ENCODE measurements around the gene NKD2.
"Not testable (repeated sequence)": the region's sequence is repeated elsewhere in the genome, so short reads cannot be mapped to it uniquely, and the experiment has no call there.

NKD2 gene

GRCh38 chr5:979100-979817 lies 29.3 kb upstream of the NKD2 start:
- no peak for DNase-seq

GRCh38 chr5:980001-980588 lies 28.5 kb upstream of the NKD2 start:
- DNase-seq = no peak

- DNase-seq = no peak
Measured at GRCh38 chr5:980966-981365, 27.6 kb upstream of the NKD2 start.

GRCh38 chr5:981456-981855 lies 27.1 kb upstream of the NKD2 start:
- no peak for DNase-seq

GRCh38 chr5:982377-983237 lies 26.0 kb upstream of the NKD2 start:
- DNase-seq = no peak

GRCh38 chr5:983238-983524 lies 25.4 kb upstream of the NKD2 start:
- no peak for DNase-seq

GRCh38 chr5:983568-983967 lies 25.0 kb upstream of the NKD2 start:
- DNase-seq = no peak

- DNase-seq = no peak
Measured at GRCh38 chr5:984774-985173, 23.8 kb upstream of the NKD2 start.

GRCh38 chr5:987761-988160 lies 20.8 kb upstream of the NKD2 start:
- DNase-seq = no peak

- DNase-seq = no peak
Measured at GRCh38 chr5:988322-988721, 20.3 kb upstream of the NKD2 start.

- DNase-seq = no peak
Measured at GRCh38 chr5:989961-990530, 18.6 kb upstream of the NKD2 start.

- DNase-seq = no peak
Measured at GRCh38 chr5:991472-992267, 16.9 kb upstream of the NKD2 start.

- DNase-seq = no peak
Measured at GRCh38 chr5:994272-994607, 14.4 kb upstream of the NKD2 start.

- DNase-seq = no peak
Measured at GRCh38 chr5:994821-995220, 13.8 kb upstream of the NKD2 start.

GRCh38 chr5:995318-995717 lies 13.3 kb upstream of the NKD2 start:
- DNase-seq = no peak

- peak in 1 of 6 experiments; percentile 5 for DNase-seq
Measured at GRCh38 chr5:997001-997474, 11.6 kb upstream of the NKD2 start.

GRCh38 chr5:997711-998110 lies 10.9 kb upstream of the NKD2 start:
- DNase-seq = no peak

GRCh38 chr5:998246-999031 lies 10.2 kb upstream of the NKD2 start:
- DNase-seq = no peak

- no peak for DNase-seq
Measured at GRCh38 chr5:999032-999501, 9.5 kb upstream of the NKD2 start.

GRCh38 chr5:999724-1000123 lies 8.9 kb upstream of the NKD2 start:
- DNase-seq = no peak

- DNase-seq = no peak
Measured at GRCh38 chr5:1000329-1000728, 8.3 kb upstream of the NKD2 start.

GRCh38 chr5:1000831-1001230 lies 7.8 kb upstream of the NKD2 start:
- DNase-seq = not testable (repeated sequence)
